ENCODE measurements around the gene NFE2.

Gene NFE2

GRCh38 chr12:54337854-54338650, 37.2 kb upstream of the NFE2 start:
- TF ChIP-seq CTCF (IDR thresholded peaks at IDR 0.05), result no peak
- TF ChIP-seq ZFX (IDR thresholded peaks at IDR 0.05; ENCODE audit: borderline replicate concordance), result no peak
- H3K27ac ChIP-seq, result no peak overlapping the region

GRCh38 chr12:54337280-54337842, 36.5 kb upstream of the NFE2 start:
- H3K27ac ChIP-seq, result no peak overlapping the region
- TF ChIP-seq ZFX (IDR thresholded peaks at IDR 0.05; ENCODE audit: borderline replicate concordance) (no peak), CTCF (IDR thresholded peaks at IDR 0.05) (no peak)

- TF ChIP-seq CTCF (IDR thresholded peaks at IDR 0.05) (no peak), ZFX (IDR thresholded peaks at IDR 0.05; ENCODE audit: borderline replicate concordance) (no peak)
- H3K27ac ChIP-seq, result no peak overlapping the region
Measured at GRCh38 chr12:54333420-54334034, 32.7 kb upstream of the NFE2 start.

GRCh38 chr12:54331461-54331860, 30.6 kb upstream of the NFE2 start:
- TF ChIP-seq ZFX (IDR thresholded peaks at IDR 0.05; ENCODE audit: borderline replicate concordance), result no peak
- TF ChIP-seq CTCF (IDR thresholded peaks at IDR 0.05), result no peak
- H3K27ac ChIP-seq, result no peak overlapping the region

- H3K27ac ChIP-seq, result no peak overlapping the region
- TF ChIP-seq ZFX (IDR thresholded peaks at IDR 0.05; ENCODE audit: borderline replicate concordance) (no peak), CTCF (IDR thresholded peaks at IDR 0.05) (no peak)
Measured at GRCh38 chr12:54330442-54330841, 29.6 kb upstream of the NFE2 start.

GRCh38 chr12:54329759-54330158, 28.9 kb upstream of the NFE2 start:
- no peak for TF ChIP-seq CTCF (IDR thresholded peaks at IDR 0.05)
- no peak for TF ChIP-seq ZFX (IDR thresholded peaks at IDR 0.05; ENCODE audit: borderline replicate concordance)
- H3K27ac ChIP-seq, result no peak overlapping the region
